ENCODE data around the gene CST9.

CST9 gene

GRCh38 chr20:23651117-23651516 is 45.4 kb upstream of the CST9 start:
- Histone ChIP-seq H3K9me3 (ENCODE audit: low read length) (no peaks in the 10 kb centered on the region), H3K36me3 (ENCODE audit: insufficient read depth, low read length) (no peaks in the 10 kb centered on the region), H3K4me2 (ENCODE audit: low read length) (no peak overlapping the region), H3K27ac (ENCODE audit: low read depth, low read length, poor library complexity, severe bottlenecking) (no peak overlapping the region), H3K4me1 (ENCODE audit: insufficient read depth, low read length, severe bottlenecking) (no peaks in the 10 kb centered on the region), H3K27me3 (ENCODE audit: insufficient read depth, low read length) (no peaks in the 10 kb centered on the region), H3F3A (ENCODE audit: insufficient read depth, low read length) (no peaks in the 10 kb centered on the region), H3K9me2 (ENCODE audit: low read depth, low read length) (no peaks in the 10 kb centered on the region), H2AFZ (ENCODE audit: low read length) (no peak overlapping the region), H3K9ac (ENCODE audit: low read length) (no peak overlapping the region), H4K20me1 (ENCODE audit: insufficient read depth, low read length) (no peaks in the 10 kb centered on the region), H3K4me3 (ENCODE audit: low read depth, low read length, poor library complexity, severe bottlenecking) (no peak overlapping the region), H3K79me2 (ENCODE audit: insufficient read depth, low read length) (no peaks in the 10 kb centered on the region)
- TF ChIP-seq EZH2 (IDR thresholded peaks at IDR 0.05; ENCODE audit: borderline replicate concordance, low read length) (no peak), CTCF (IDR thresholded peaks at IDR 0.05; ENCODE audit: low read length) (no peak)

GRCh38 chr20:23649830-23650417 is 44.2 kb upstream of the CST9 start:
- no peaks in the 10 kb centered on the region for H3K4me1 ChIP-seq (ENCODE audit: insufficient read depth, low read length, severe bottlenecking)
- TF ChIP-seq CTCF (IDR thresholded peaks at IDR 0.05; ENCODE audit: low read length) = no peak
- TF ChIP-seq EZH2 (IDR thresholded peaks at IDR 0.05; ENCODE audit: borderline replicate concordance, low read length) = no peak
- no peaks in the 10 kb centered on the region for H4K20me1 ChIP-seq (ENCODE audit: insufficient read depth, low read length)
- H3K79me2 ChIP-seq (ENCODE audit: insufficient read depth, low read length) = no peaks in the 10 kb centered on the region
- H3K4me2 ChIP-seq (ENCODE audit: low read length) = no peak overlapping the region
- H3F3A ChIP-seq (ENCODE audit: insufficient read depth, low read length) = no peaks in the 10 kb centered on the region
- H3K4me3 ChIP-seq (ENCODE audit: low read depth, low read length, poor library complexity, severe bottlenecking) = no peak overlapping the region
- H3K9me3 ChIP-seq (ENCODE audit: low read length) = no peaks in the 10 kb centered on the region
- H2AFZ ChIP-seq (ENCODE audit: low read length) = no peak overlapping the region
- H3K27ac ChIP-seq (ENCODE audit: low read depth, low read length, poor library complexity, severe bottlenecking) = no peak overlapping the region
- no peaks in the 10 kb centered on the region for H3K9me2 ChIP-seq (ENCODE audit: low read depth, low read length)
- no peaks in the 10 kb centered on the region for H3K27me3 ChIP-seq (ENCODE audit: insufficient read depth, low read length)
- no peaks in the 10 kb centered on the region for H3K36me3 ChIP-seq (ENCODE audit: insufficient read depth, low read length)
- H3K9ac ChIP-seq (ENCODE audit: low read length) = no peak overlapping the region

- H3K9me2 ChIP-seq (ENCODE audit: low read depth, low read length) = no peaks in the 10 kb centered on the region
Measured at GRCh38 chr20:23649242-23649641, 43.5 kb upstream of the CST9 start.

More at GRCh38 chr20:23649242-23649641, 43.5 kb upstream of the CST9 start:
- Histone ChIP-seq H3K4me1 (ENCODE audit: insufficient read depth, low read length, severe bottlenecking) (no peaks in the 10 kb centered on the region), H3K36me3 (ENCODE audit: insufficient read depth, low read length) (no peaks in the 10 kb centered on the region), H3K27ac (ENCODE audit: low read depth, low read length, poor library complexity, severe bottlenecking) (no peak overlapping the region), H3K79me2 (ENCODE audit: insufficient read depth, low read length) (no peaks in the 10 kb centered on the region), H2AFZ (ENCODE audit: low read length) (no peak overlapping the region), H3K4me2 (ENCODE audit: low read length) (no peak overlapping the region), H3F3A (ENCODE audit: insufficient read depth, low read length) (no peaks in the 10 kb centered on the region), H4K20me1 (ENCODE audit: insufficient read depth, low read length) (no peaks in the 10 kb centered on the region), H3K9ac (ENCODE audit: low read length) (no peak overlapping the region), H3K9me3 (ENCODE audit: low read length) (no peaks in the 10 kb centered on the region), H3K27me3 (ENCODE audit: insufficient read depth, low read length) (no peaks in the 10 kb centered on the region), H3K4me3 (ENCODE audit: low read depth, low read length, poor library complexity, severe bottlenecking) (no peak overlapping the region)
- no peak for TF ChIP-seq CTCF (IDR thresholded peaks at IDR 0.05; ENCODE audit: low read length)

Measured in OCI-LY1 (cell line).